ENCODE measurements around the gene JAKMIP3. TPM values are rescaled to one million over a fixed set of nuclear protein-coding genes. Genes with fewer than 3 reads are reported as not detected.

JAKMIP3 gene
- total RNA-seq, 4 donors from 2014 or later = 0.26 to 1.3 (median 1.2) TPM; not detected in 1

GRCh38 chr10:132048294-132048667, 17.5 kb upstream of the JAKMIP3 start:
- no peak for TF ChIP-seq POLR2A (IDR thresholded peaks at IDR 0.05)
- no peak for TF ChIP-seq CTCF (IDR thresholded peaks at IDR 0.05)
- no peak for DNase-seq

GRCh38 chr10:132050191-132050590, 15.6 kb upstream of the JAKMIP3 start:
- H3K36me3 ChIP-seq = no peaks in the 10 kb centered on the region
- no peak overlapping the region for H3K27ac ChIP-seq
- intact Hi-C loops (cut with DNase I; ENCODE audit: low total_unique reads) = no loop called here
- TF ChIP-seq CTCF (IDR thresholded peaks at IDR 0.05) = no peak
- TF ChIP-seq POLR2A (IDR thresholded peaks at IDR 0.05) = no peak
- H3K9me3 ChIP-seq = peaks cover 0 to 17% of the 10 kb centered on the region in 2 donors
- H3K4me1 ChIP-seq = no peaks in the 10 kb centered on the region
- H3K27me3 ChIP-seq = no peaks in the 10 kb centered on the region
- no peak overlapping the region for H3K4me3 ChIP-seq
- DNase-seq = no peak

More at GRCh38 chr10:132048294-132048667, 17.5 kb upstream of the JAKMIP3 start:
- H3K4me1 ChIP-seq = no peaks in the 10 kb centered on the region
- intact Hi-C loops (cut with DNase I; ENCODE audit: low total_unique reads) = no loop called here
- H3K27me3 ChIP-seq = no peaks in the 10 kb centered on the region
- no peaks in the 10 kb centered on the region for H3K36me3 ChIP-seq
- peaks cover 0 to 17% of the 10 kb centered on the region in 2 donors for H3K9me3 ChIP-seq
- H3K27ac ChIP-seq = no peak overlapping the region
- H3K4me3 ChIP-seq = no peak overlapping the region

- Histone ChIP-seq H3K4me1 (no peaks in the 10 kb centered on the region), H3K9me3 (peaks cover 0 to 17% of the 10 kb centered on the region in 2 donors), H3K36me3 (no peaks in the 10 kb centered on the region), H3K4me3 (no peak overlapping the region), H3K27ac (no peak overlapping the region), H3K27me3 (no peaks in the 10 kb centered on the region)
- TF ChIP-seq CTCF (IDR thresholded peaks at IDR 0.05) (no peak), POLR2A (IDR thresholded peaks at IDR 0.05) (no peak)
- DNase-seq = no peak
- intact Hi-C loops (cut with DNase I; ENCODE audit: low total_unique reads) = no loop called here
Observed at GRCh38 chr10:132052124-132052523, 13.6 kb upstream of the JAKMIP3 start.

- no peak overlapping the region for H3K27ac ChIP-seq
- no peak for DNase-seq
- no peak for TF ChIP-seq CTCF (IDR thresholded peaks at IDR 0.05)
- H3K4me1 ChIP-seq = no peaks in the 10 kb centered on the region
- no peak overlapping the region for H3K4me3 ChIP-seq
- intact Hi-C loops (cut with DNase I; ENCODE audit: low total_unique reads) = no loop called here
- no peaks in the 10 kb centered on the region for H3K27me3 ChIP-seq
- peaks cover 0 to 17% of the 10 kb centered on the region in 2 donors for H3K9me3 ChIP-seq
- H3K36me3 ChIP-seq = no peaks in the 10 kb centered on the region
Observed at GRCh38 chr10:132054564-132054963, 11.2 kb upstream of the JAKMIP3 start.

- Histone ChIP-seq H3K9me3 (peaks cover 0 to 17% of the 10 kb centered on the region in 2 donors), H3K27me3 (no peaks in the 10 kb centered on the region), H3K27ac (no peak overlapping the region), H3K4me3 (no peak overlapping the region), H3K36me3 (no peaks in the 10 kb centered on the region), H3K4me1 (no peaks in the 10 kb centered on the region)
- no peak for DNase-seq
- intact Hi-C loops (cut with DNase I; ENCODE audit: low total_unique reads) = no loop called here
- TF ChIP-seq CTCF (IDR thresholded peaks at IDR 0.05) (no peak), POLR2A (IDR thresholded peaks at IDR 0.05) (no peak)
Observed at GRCh38 chr10:132055616-132056015, 10.1 kb upstream of the JAKMIP3 start.

Measured in uterus (tissue), 4 donors.